GM18868 (cell line): ENCODE results near the gene COL9A1.
A peak's percentile ranks its signal among the peaks of the same experiment; 100 is the strongest.
"Not testable (repeated sequence)": the region's sequence is repeated elsewhere in the genome, so short reads cannot be mapped to it uniquely, and the experiment has no call there.

Source experiments
- ATAC-seq: cut with Tn5 transposase; IDR thresholded peaks from one replicate; pipeline ENCODE4 v1.9.1; 2021; ENCODE audit warnings: mild to moderate bottlenecking, moderate library complexity; ENCODE audit not compliant: unreplicated experiment

Gene COL9A1

DNA sequence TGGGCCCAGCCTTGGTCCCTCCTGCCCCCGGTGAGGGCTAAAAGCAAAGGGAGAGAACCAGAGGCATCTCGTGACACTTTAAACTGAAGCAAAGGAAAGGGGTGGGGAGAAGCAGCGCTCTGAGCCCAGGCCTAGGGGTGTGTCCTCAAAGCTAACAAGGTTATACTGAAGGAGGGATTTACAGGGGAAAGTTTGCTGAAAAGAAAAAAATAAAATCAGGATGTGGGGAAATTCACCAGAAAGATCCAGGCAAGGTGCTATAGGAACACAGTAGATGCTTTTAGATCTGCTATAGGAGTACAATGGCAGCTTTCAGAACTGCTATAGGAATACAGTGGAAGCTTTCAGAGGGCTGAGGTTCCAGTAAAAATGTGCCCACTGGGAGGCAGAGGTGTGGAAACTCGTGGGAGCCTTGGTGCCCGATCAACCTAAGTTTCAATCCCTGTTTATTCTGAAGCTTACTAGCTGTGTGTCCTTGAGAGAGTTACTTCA is at the start of gene COL9A1:
COL9A1 (minus strand) TSS at position 51 of the 492 bp plus-strand sequence. CDS start 160 bp downstream, outside the sequence.
- no peak for ATAC-seq

GRCh38 chr6:70351461-70351860 is 48.6 kb upstream of the COL9A1 start:
- no peak for ATAC-seq

- ATAC-seq = no peak
Measured at GRCh38 chr6:70345619-70346018, 42.7 kb upstream of the COL9A1 start.

- ATAC-seq = no peak
Measured at GRCh38 chr6:70343313-70343712, 40.4 kb upstream of the COL9A1 start.

GRCh38 chr6:70339810-70340209 is 36.9 kb upstream of the COL9A1 start:
- ATAC-seq = not testable (repeated sequence)

- no peak for ATAC-seq
Measured at GRCh38 chr6:70338775-70339174, 35.9 kb upstream of the COL9A1 start.

- no peak for ATAC-seq
Measured at GRCh38 chr6:70337743-70338105, 34.8 kb upstream of the COL9A1 start.

GRCh38 chr6:70336996-70337742 is 34.3 kb upstream of the COL9A1 start:
- no peak for ATAC-seq

DNA sequence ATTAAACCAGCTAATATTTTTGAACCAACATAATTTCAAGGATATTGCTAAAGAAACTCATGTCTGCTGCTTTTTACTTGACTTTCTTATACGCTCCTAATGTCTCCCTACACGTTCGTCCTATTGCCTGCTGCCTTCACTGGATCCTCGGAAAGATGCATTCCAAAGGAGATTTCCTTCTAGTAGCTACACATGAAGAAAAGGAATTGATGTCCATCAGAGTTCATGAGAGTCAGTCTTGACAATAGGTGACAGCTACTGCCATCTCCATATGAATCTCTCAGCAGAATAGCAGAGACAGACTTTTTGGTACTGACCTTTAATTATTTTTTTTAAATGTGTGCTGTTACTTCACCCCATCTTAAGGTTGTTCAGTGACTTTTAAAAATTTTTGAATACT is 24.2 kb upstream of the COL9A1 start:
- ATAC-seq = no peak

- ATAC-seq = no peak
Measured at GRCh38 chr6:70325009-70325408, 22.1 kb upstream of the COL9A1 start.

DNA sequence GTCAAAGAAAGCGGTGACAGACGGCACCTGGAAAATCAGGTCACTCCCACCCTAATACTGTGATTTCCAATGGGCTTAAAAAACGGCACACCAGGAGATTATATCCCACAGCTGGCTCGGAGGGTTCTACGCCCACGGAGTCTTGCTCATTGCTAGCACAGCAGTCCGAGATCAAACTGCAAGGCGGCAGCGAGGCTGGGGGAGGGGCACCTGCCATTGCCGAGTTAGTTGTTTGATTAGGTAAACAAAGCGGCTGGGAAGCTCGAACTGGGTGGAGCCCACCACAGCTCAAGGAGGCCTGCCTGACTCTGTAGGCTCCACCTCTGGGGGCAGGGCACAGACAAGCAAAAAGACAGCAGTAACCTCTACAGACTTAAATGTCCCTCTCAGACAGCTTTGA is 14.9 kb upstream of the COL9A1 start:
- ATAC-seq = not testable (repeated sequence)

- peak; percentile 59 for ATAC-seq
Measured at GRCh38 chr6:70315079-70315751, 12.3 kb upstream of the COL9A1 start.

DNA sequence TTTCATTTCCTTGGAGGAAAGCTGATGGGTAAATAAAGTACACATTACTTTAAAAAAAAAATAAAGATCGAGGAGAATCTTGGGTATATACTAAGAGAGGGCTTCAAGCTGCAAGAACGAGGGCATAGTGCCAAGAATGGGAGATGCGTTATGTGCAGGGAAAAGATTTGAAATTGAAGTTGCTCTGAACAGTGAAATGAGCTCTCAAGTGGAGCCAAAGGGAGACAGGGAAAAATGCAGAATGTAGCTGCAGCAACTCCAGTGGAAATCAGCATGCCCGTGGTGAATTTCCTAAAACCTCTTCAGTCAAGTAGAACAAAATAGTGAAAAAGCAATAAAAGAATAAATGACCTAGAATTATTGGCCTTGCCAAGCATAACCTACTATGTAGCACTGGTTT is 11.4 kb upstream of the COL9A1 start:
- no peak for ATAC-seq

- ATAC-seq = peak; percentile 37
Measured at GRCh38 chr6:70312165-70312745, 9.4 kb upstream of the COL9A1 start.

- no peak for ATAC-seq
Measured at GRCh38 chr6:70310063-70310694, 7.3 kb upstream of the COL9A1 start.

DNA sequence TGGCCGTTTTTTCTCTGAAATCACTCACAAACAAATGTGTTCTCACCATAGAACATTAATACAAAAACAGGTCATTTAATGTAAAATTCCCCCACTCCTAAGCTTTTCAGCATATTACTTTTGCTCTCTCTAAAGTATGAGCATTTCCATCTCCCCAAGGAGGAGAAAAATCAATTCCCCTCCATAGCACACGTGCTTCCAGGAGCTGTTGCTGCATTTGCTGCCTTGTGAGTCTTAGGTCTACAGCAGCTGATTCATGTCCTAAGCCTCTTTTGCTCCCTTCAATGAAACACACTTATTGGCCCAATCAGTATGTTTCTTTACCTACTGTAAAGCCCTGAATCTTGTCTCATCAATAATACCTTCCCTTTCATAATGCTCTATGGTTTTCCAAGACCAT is 6.4 kb upstream of the COL9A1 start:
- ATAC-seq = no peak

- ATAC-seq = not testable (repeated sequence)
Measured at GRCh38 chr6:70308142-70308541, 5.3 kb upstream of the COL9A1 start.

DNA sequence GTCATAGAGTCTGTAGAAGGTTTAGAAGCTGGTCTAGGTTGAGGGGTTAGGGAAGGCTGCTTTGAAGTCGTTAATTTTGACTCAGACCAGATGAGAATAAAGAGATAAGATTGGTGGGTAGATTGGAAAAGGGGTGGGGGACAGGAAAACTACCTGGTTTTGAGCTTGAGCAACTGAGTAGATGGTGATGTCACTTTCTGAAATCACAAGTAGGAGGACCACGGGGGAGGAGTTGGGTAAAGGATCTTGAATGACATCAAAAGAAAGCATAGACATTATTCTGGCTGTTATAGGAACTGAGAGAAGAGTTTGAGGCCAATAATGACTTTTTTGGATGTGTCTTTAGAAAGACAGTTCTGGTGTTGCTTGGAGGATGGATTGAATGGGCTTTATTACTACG is 4.1 kb upstream of the COL9A1 start:
- no peak for ATAC-seq

DNA sequence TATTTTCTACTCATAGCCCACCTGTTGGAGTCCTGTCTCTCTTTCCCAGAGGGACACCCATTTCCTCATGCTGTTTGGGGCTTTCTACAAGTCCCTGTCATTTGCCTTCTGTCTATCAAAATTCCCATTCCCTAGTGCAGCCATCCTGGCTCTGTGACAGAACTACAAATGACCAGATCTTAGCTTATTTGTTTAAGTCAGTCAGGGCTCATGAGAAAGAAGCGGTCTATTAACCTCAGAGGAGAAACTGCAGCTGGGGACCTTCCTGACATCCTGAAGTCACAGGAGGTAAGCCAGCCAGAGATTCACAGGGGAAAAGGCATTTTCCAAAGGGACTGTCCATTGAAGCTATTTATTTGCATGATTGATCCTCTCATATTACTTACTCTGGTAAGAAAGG is 1.7 kb upstream of the COL9A1 start:
- no peak for ATAC-seq

GRCh38 chr6:70299456-70299855 is 3.4 kb downstream of the COL9A1 start:
- ATAC-seq = no peak

GRCh38 chr6:70298068-70298467 is 4.8 kb downstream of the COL9A1 start:
- no peak for ATAC-seq

DNA sequence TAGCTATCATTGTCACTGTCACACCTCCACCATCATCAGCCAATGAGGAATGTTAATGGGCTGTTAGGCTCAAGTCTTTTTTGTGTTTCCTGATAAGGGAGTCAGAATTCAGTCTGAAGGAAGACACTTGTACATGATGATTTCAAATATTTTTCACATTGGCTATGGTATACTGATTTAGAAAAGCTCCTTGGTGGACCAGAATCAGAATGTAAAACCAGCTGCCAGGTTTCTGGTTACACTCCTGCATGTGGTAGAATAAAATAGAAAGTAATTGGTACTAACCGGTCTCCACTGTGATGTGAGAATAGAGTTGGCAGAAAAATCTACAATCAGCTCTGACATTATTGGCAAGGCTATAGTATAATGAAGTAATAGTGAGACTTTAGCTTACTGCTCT is 10.7 kb downstream of the COL9A1 start:
- ATAC-seq = no peak
